ENCODE measurements around the gene AK8.

The AK8 gene

GRCh38 chr9:132908635-132909034, 30.6 kb upstream of the AK8 start:
- no peaks in the 10 kb centered on the region for H3K36me3 ChIP-seq (ENCODE audit: insufficient read depth)
- H2AFZ ChIP-seq (ENCODE audit: low read depth), result no peak overlapping the region
- H3K9ac ChIP-seq, result no peak overlapping the region
- H3K27me3 ChIP-seq (ENCODE audit: insufficient read depth, low read depth), result no peaks in the 10 kb centered on the region
- H3K4me2 ChIP-seq, result no peak overlapping the region
- H3K79me2 ChIP-seq (ENCODE audit: insufficient read depth, low read depth), result no peaks in the 10 kb centered on the region
- H3K4me1 ChIP-seq (ENCODE audit: low read depth, poor library complexity, severe bottlenecking), result no peaks in the 10 kb centered on the region
- H3K27ac ChIP-seq, result no peak overlapping the region
- H4K20me1 ChIP-seq (ENCODE audit: insufficient read depth), result no peaks in the 10 kb centered on the region
- H3K4me3 ChIP-seq (IDR thresholded peaks at IDR 0.05; ENCODE audit: insufficient read depth, low read depth, low read length), result no peak overlapping the region
- TF ChIP-seq CTCF (conservative IDR thresholded peaks at IDR 0.05; ENCODE audit: low read depth, low read length), result no peak

DNA sequence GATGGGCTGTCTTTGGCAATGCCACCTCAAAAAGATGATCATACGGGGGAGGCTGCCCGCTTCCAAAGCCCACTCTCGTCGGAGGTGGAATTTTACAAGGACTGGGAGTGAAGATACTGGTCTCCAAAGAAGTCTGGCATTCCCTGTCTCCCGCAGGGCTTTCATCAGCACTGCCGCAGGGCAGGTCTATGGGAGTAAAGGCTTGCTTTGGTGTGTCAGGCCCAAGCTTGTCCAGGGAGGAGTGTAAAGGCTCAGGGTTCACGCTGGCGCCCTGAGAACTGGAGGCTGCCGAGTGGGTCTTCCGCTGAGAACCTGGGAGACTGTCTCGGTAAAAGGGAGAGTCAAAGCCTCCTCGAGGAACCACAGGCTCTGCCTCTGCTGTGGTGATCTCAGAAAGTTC, 27.6 kb upstream of the AK8 start:
- no peak overlapping the region for H2AFZ ChIP-seq (ENCODE audit: low read depth)
- H3K36me3 ChIP-seq (ENCODE audit: insufficient read depth), result no peaks in the 10 kb centered on the region
- H3K9ac ChIP-seq, result no peak overlapping the region
- no peaks in the 10 kb centered on the region for H3K79me2 ChIP-seq (ENCODE audit: insufficient read depth, low read depth)
- peaks cover 4% of the 10 kb centered on the region for H3K4me1 ChIP-seq (ENCODE audit: low read depth, poor library complexity, severe bottlenecking)
- no peak overlapping the region for H3K4me3 ChIP-seq (IDR thresholded peaks at IDR 0.05; ENCODE audit: insufficient read depth, low read depth, low read length)
- no peaks in the 10 kb centered on the region for H3K27me3 ChIP-seq (ENCODE audit: insufficient read depth, low read depth)
- no peak for TF ChIP-seq CTCF (conservative IDR thresholded peaks at IDR 0.05; ENCODE audit: low read depth, low read length)
- H3K27ac ChIP-seq, result no peak overlapping the region
- no peaks in the 10 kb centered on the region for H4K20me1 ChIP-seq (ENCODE audit: insufficient read depth)
- no peak overlapping the region for H3K4me2 ChIP-seq

GRCh38 chr9:132903574-132904492, 25.7 kb upstream of the AK8 start:
- no peak overlapping the region for H3K9ac ChIP-seq

More at GRCh38 chr9:132903574-132904492, 25.7 kb upstream of the AK8 start:
- Histone ChIP-seq H4K20me1 (ENCODE audit: insufficient read depth) (no peaks in the 10 kb centered on the region), H3K79me2 (ENCODE audit: insufficient read depth, low read depth) (no peaks in the 10 kb centered on the region), H3K27me3 (ENCODE audit: insufficient read depth, low read depth) (no peaks in the 10 kb centered on the region), H3K4me2 (no peak overlapping the region), H3K27ac (no peak overlapping the region), H2AFZ (ENCODE audit: low read depth) (no peak overlapping the region), H3K4me3 (IDR thresholded peaks at IDR 0.05; ENCODE audit: insufficient read depth, low read depth, low read length) (no peak overlapping the region), H3K4me1 (ENCODE audit: low read depth, poor library complexity, severe bottlenecking) (peaks cover 4% of the 10 kb centered on the region), H3K36me3 (ENCODE audit: insufficient read depth) (no peaks in the 10 kb centered on the region)
- TF ChIP-seq CTCF (conservative IDR thresholded peaks at IDR 0.05; ENCODE audit: low read depth, low read length), result no peak
